Stomach (tissue), 9 donors: ENCODE data around the gene DDB1. TPM values are rescaled to one million over a fixed set of nuclear protein-coding genes. Genes with fewer than 3 reads are reported as not detected.
"Not testable (repeated sequence)": the region's sequence is repeated elsewhere in the genome, so short reads cannot be mapped to it uniquely, and the experiment has no call there.

ENCODE experiments used
- DNase-seq, 2 donors: peaks; one replicate each; pipeline versions ENCODE4 v3.0.0 to v3.0.0-alpha.2; 2013 to 2019
- H3K27ac ChIP-seq, 5 donors: fragments of 200-600 bp in 4 of 5; sonication (generic) in 4 of 5; one replicate each; pipeline ENCODE4 v1.5.1; 2013 to 2019; ENCODE audit warnings: mild to moderate bottlenecking in 1 of 5, moderate library complexity in 1 of 5
- H3K27me3 ChIP-seq, 3 donors: fragments of 200-600 bp; sonication (generic); one replicate each; pipeline ENCODE4 v1.5.1; 2017 to 2019; ENCODE audit warnings: mixed run types in 1 of 3
- H3K36me3 ChIP-seq, 4 donors: fragments of 200-600 bp; sonication (generic); 1 replicate in 3 of 4; 2 replicates in 1 of 4; pipeline ENCODE4 v1.5.1; 2016 to 2019
- H3K4me1 ChIP-seq, 4 donors: fragments of 200-600 bp; sonication (generic); one replicate each; pipeline ENCODE4 v1.5.1; 2016 to 2019
- H3K4me3 ChIP-seq, 4 donors: fragments of 200-600 bp; sonication (generic) in 3 of 4; one replicate each; pipeline ENCODE4 v1.5.1; 2016 to 2019; ENCODE audit warnings: mild to moderate bottlenecking in 1 of 4
- H3K9me3 ChIP-seq, 4 donors: fragments of 200-600 bp; sonication (generic); one replicate each; pipeline ENCODE4 v1.5.1; 2016 to 2019
- EP300 ChIP-seq: sonication (generic); formaldehyde crosslinking; IDR thresholded peaks from one replicate; pipeline ENCODE4 v1.6.1; 2017; ENCODE audit warnings: antibody characterized with exemption
- POLR2A ChIP-seq, 4 donors: fragments of 450-650 bp; IDR thresholded peaks; one replicate each; pipeline ENCODE4 v1.6.1; 2016; ENCODE audit warnings: antibody characterized with exemption in 4 of 4, control low read depth in 2 of 4, mild to moderate bottlenecking in 1 of 4, moderate library complexity in 1 of 4
- POLR2AphosphoS5 ChIP-seq, 3 donors: sonication (generic); formaldehyde crosslinking; IDR thresholded peaks; one replicate each; pipeline ENCODE4 v1.6.1; 2016; ENCODE audit warnings: antibody characterized with exemption in 3 of 3
- WGBS, 5 donors: extraction: QIAGEN DNeasy Blood & Tissue Kit in 3 of 5; methylation state at CpG; one replicate each; pipeline versions ENCODE4 v1.1.5 to v1.1.7; 2013 to 2018; 5-methylcytosine and 5-hydroxymethylcytosine counted together
- intact Hi-C: fragments of 100-400 bp; cut with DNase I; formaldehyde crosslinking; loops from one replicate; pipeline ENCODE4 v1.15.1; 2023; ENCODE audit warnings: low total_unique reads
- polyA plus RNA-seq, 3 donors: library from polyadenylated mRNA; stranded (reverse); fragments of 200-250 nt; gene quantifications; one replicate each; pipeline ENCODE4 v1.2.3, GENCODE V29; 2013
- total RNA-seq, 5 donors: library from RNA; depleted of rRNA; stranded (reverse); fragments of >200 nt; gene quantifications; one replicate each; pipeline versions ENCODE4 v1.1.0 to v1.2.3, GENCODE V29; 2014 to 2016
- TF ChIP-seq, protein P1 (sequence below), 7 experiments: fragments of 450-650 bp in 4 of 7; fragments of 200-600 bp in 3 of 7; sonication (generic) in 3 of 7; IDR thresholded peaks; one replicate each; pipeline ENCODE4 v1.5.1; 2016 to 2019; ENCODE audit warnings: antibody characterized with exemption in 7 of 7, control low read depth in 2 of 7, mild to moderate bottlenecking in 1 of 7
- donor health status: healthy with polysubstance abuse.
- donor health status: Bipolar disorder and iron deficiency.
- donor health status: healthy.

DDB1 gene
- total and polyA plus RNA-seq, 8 donors = 44.2 to 489 (median 114) TPM

DNA sequence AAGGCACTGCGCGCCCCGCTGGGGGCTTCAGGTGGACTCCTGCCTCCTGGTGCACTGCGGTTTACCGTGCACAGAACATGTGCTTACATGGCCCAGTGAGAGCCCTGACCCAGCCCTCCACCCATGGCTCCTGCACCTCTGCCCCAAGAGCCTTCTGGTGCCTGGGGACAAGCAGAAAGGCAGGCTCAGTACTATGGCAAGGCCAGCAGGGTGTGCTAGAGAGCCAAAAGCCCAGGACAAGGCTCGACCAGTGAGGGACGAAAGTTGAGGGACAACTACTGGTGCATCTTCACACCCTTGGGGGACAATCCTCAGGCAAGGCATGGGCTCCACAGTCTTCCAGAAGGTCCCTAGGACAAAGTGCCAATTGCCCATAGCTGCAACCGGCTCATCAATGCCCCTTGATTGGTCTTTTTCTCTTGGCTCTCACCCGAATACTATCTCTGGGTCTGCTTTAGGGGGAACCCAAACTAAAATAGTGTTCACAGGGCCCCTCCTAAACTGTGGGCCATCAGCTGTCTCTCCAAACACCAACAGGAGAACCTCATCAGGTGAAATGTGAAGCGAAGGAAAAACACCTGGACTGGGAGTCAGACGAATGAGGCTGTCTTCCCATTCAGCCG is 78.4 kb downstream of the DDB1 start:
- Histone ChIP-seq H3K4me3 (no peak overlapping the region), H3K4me1 (no peaks in the 10 kb centered on the region), H3K27me3 (no peaks in the 10 kb centered on the region), H3K27ac (no peak overlapping the region), H3K9me3 (no peaks in the 10 kb centered on the region), H3K36me3 (no peaks in the 10 kb centered on the region)
- intact Hi-C loops = no loop called here
- no peak for TF ChIP-seq POLR2A (IDR thresholded peaks at IDR 0.05)
- no peak for TF ChIP-seq EP300
- TF ChIP-seq, protein P1, sequence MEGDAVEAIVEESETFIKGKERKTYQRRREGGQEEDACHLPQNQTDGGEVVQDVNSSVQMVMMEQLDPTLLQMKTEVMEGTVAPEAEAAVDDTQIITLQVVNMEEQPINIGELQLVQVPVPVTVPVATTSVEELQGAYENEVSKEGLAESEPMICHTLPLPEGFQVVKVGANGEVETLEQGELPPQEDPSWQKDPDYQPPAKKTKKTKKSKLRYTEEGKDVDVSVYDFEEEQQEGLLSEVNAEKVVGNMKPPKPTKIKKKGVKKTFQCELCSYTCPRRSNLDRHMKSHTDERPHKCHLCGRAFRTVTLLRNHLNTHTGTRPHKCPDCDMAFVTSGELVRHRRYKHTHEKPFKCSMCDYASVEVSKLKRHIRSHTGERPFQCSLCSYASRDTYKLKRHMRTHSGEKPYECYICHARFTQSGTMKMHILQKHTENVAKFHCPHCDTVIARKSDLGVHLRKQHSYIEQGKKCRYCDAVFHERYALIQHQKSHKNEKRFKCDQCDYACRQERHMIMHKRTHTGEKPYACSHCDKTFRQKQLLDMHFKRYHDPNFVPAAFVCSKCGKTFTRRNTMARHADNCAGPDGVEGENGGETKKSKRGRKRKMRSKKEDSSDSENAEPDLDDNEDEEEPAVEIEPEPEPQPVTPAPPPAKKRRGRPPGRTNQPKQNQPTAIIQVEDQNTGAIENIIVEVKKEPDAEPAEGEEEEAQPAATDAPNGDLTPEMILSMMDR (IDR thresholded peaks at IDR 0.05) = peak in 5 of 7 experiments; percentile 75 to 82 (median 78)
- peak in 1 of 3 donors; percentile 49 for TF ChIP-seq POLR2AphosphoS5 (IDR thresholded peaks at IDR 0.05)
- 48 to 54% (median 50%) methylated on average over 12 of the region's 12 CpGs for whole genome bisulfite sequencing, 5 donors
- DNase-seq = peak; percentile 68 to 82

DNA sequence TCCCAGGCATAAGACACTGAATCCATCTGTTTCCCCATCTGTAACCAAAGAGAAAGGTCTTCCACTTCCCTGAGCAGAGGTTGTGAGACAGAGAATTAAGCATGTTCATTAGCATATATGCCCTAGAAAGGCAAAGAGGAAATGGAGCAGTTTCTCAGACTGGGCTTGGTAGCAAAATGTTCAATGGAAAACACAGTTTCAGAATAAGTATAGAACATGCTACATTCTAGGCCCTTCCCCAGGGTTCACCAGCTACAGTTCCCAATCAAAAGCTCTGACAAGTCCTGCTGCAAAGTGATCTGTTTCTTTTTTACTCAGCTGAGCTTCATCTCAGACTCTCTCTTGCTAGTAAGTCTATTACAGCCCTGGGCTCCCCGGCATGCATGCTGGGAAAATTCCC is 80.6 kb downstream of the DDB1 start:
- H3K4me3 ChIP-seq, DNase-seq, H3K9me3 ChIP-seq, intact Hi-C loops, H3K4me1 ChIP-seq, H3K27me3 ChIP-seq, H3K27ac ChIP-seq, H3K36me3 ChIP-seq: not testable (repeated sequence)
- 44 to 71% (median 58%) methylated on average over 1 of the region's 1 CpG for WGBS, 5 donors

DNA sequence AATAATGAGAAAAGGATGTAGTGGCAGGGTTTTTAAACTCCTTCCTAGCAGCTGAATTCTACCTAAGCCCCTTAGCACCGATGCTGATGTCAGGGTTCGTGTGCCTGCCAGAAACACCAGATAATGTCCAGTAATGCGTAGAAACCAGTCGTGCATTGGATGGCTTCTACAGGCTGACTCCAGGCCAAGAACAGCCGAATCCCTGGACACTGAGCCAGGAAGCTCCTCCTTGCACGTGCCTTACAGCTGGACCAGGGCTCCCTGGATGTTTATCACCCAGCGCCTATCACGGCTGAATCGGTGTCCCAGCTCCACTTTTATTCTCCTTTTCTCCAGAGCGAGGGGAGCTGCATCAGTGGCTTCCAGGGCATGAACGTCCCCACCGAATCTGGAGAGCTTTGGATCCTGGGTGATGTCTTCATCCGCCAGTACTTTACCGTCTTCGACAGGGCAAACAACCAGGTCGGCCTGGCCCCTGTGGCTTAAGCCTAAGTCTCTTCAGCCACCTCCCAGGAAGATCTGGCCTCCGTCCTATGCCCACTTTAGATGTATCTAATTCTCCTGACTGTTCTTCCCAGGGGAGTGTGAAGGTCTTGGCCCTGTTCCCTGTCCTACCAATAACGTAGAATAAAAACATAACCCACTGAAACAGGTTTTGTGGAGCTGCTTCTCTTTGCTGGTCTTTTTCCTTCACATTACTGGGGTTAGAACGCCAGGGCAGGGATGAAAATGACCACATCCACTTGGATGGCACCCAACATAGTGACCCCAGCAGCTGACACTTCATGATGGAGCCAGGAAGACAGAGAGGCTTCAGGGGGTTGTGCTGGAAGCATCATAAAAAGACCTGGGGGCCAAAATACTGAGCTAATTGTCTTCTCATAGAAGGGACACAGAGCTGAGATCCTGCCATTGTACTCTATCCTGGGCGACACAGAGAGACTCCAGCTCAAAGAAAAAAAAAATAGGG is 81.8 kb downstream of the DDB1 start:
- peak in 1 of 2 donors; percentile 61 for DNase-seq
- intact Hi-C loops, H3K9me3 ChIP-seq, H3K4me1 ChIP-seq, H3K27me3 ChIP-seq, H3K4me3 ChIP-seq, H3K36me3 ChIP-seq, H3K27ac ChIP-seq: not testable (repeated sequence)
- 51 to 62% (median 60%) methylated on average over 20 of the region's 20 CpGs for WGBS, 5 donors

Other genes with a start within 250 kb of the DDB1 start
- gene CD5, start 230.6 kb downstream of the DDB1 start, total RNA-seq = 10 to 100 TPM in 1 of 5 donors, 1 to 10 TPM in 1, not detected in 3; 1.7 to 14.2 TPM
- gene CD5, start 230.6 kb downstream of the DDB1 start, polyA plus RNA-seq = 1 to 10 TPM in 1 of 3 donors, under 1 TPM in 2; 0.53 to 1.1 (median 0.75) TPM
- 10 to 100 TPM in 4 of 5 donors, 1 to 10 TPM in 1; 6.4 to 53.6 (median 37.1) TPM for gene VPS37C, start 171.7 kb downstream of the DDB1 start, total RNA-seq
- gene VPS37C, start 171.7 kb downstream of the DDB1 start, polyA plus RNA-seq = 10 to 100 TPM; 13.8 to 28.4 (median 26.9) TPM
- over 10,000 TPM in 2 of 5 donors, 1,000 to 10,000 TPM in 1, 100 to 1,000 TPM in 2; 367 to 55,790 (median 1,114) TPM for gene PGA3, start 129.6 kb downstream of the DDB1 start, total RNA-seq
- over 10,000 TPM; 23,067 to 73,485 (median 39,030) TPM for gene PGA3, start 129.6 kb downstream of the DDB1 start, polyA plus RNA-seq
- gene PGA4, start 110.8 kb downstream of the DDB1 start, total RNA-seq = over 10,000 TPM in 2 of 5 donors, 1,000 to 10,000 TPM in 1, 100 to 1,000 TPM in 2; 386 to 107,207 (median 2,421) TPM
- over 10,000 TPM; 17,534 to 25,788 (median 19,705) TPM for gene PGA4, start 110.8 kb downstream of the DDB1 start, polyA plus RNA-seq
- gene PGA5, start 91.9 kb downstream of the DDB1 start, total RNA-seq = 1,000 to 10,000 TPM in 2 of 5 donors, 100 to 1,000 TPM in 1, 10 to 100 TPM in 1, 1 to 10 TPM in 1; 5.9 to 5,713 (median 190) TPM
- gene PGA5, start 91.9 kb downstream of the DDB1 start, polyA plus RNA-seq = 1,000 to 10,000 TPM; 1,014 to 6,178 (median 3,688) TPM
- 1 to 10 TPM in 2 of 5 donors, under 1 TPM in 1, not detected in 2; 0.45 to 4.6 (median 1.6) TPM for gene VWCE, start 37.8 kb downstream of the DDB1 start, total RNA-seq
- 1 to 10 TPM in 1 of 3 donors, under 1 TPM in 2; 0.76 to 1.2 (median 0.93) TPM for gene VWCE, start 37.8 kb downstream of the DDB1 start, polyA plus RNA-seq
- 100 to 1,000 TPM in 1 of 5 donors, 10 to 100 TPM in 4; 20.6 to 136 (median 63.9) TPM for gene TKFC, start 123 bp upstream of the DDB1 start, total RNA-seq
- gene TKFC, start 123 bp upstream of the DDB1 start, polyA plus RNA-seq = 10 to 100 TPM; 28.0 to 42.9 (median 41.3) TPM
- gene CYB561A3, start 28.8 kb upstream of the DDB1 start, total RNA-seq = 100 to 1,000 TPM in 1 of 5 donors, 10 to 100 TPM in 4; 13.4 to 106 (median 22.2) TPM
- gene CYB561A3, start 28.8 kb upstream of the DDB1 start, polyA plus RNA-seq = 10 to 100 TPM; 14.5 to 21.4 (median 20.3) TPM
- gene TMEM138, start 29.3 kb upstream of the DDB1 start, total RNA-seq = 100 to 1,000 TPM in 1 of 5 donors, 10 to 100 TPM in 4; 12.2 to 190 (median 24.4) TPM
- gene TMEM138, start 29.3 kb upstream of the DDB1 start, polyA plus RNA-seq = 10 to 100 TPM; 18.5 to 43.0 (median 22.3) TPM
- 10 to 100 TPM; 12.3 to 35.6 (median 14.0) TPM for gene TMEM216, start 59.5 kb upstream of the DDB1 start, total RNA-seq
- gene TMEM216, start 59.5 kb upstream of the DDB1 start, polyA plus RNA-seq = 10 to 100 TPM; 14.7 to 17.1 (median 15.7) TPM
- gene CPSF7, start 96.9 kb upstream of the DDB1 start, total RNA-seq = 100 to 1,000 TPM in 1 of 5 donors, 10 to 100 TPM in 4; 22.3 to 249 (median 46.1) TPM
- 10 to 100 TPM; 21.7 to 33.0 (median 22.3) TPM for gene CPSF7, start 96.9 kb upstream of the DDB1 start, polyA plus RNA-seq
- gene SDHAF2, start 97.0 kb upstream of the DDB1 start, total RNA-seq = 100 to 1,000 TPM in 1 of 5 donors, 10 to 100 TPM in 4; 11.6 to 125 (median 40.6) TPM
- 10 to 100 TPM; 36.6 to 53.9 (median 43.7) TPM for gene SDHAF2, start 97.0 kb upstream of the DDB1 start, polyA plus RNA-seq
- 1 to 10 TPM in 1 of 5 donors, under 1 TPM in 2, not detected in 2; 0.43 to 1.3 (median 0.92) TPM for gene LRRC10B, start 175.6 kb upstream of the DDB1 start, total RNA-seq
- under 1 TPM; 0.44 to 0.76 (median 0.73) TPM for gene LRRC10B, start 175.6 kb upstream of the DDB1 start, polyA plus RNA-seq
- 1 to 10 TPM in 3 of 5 donors, under 1 TPM in 1, not detected in 1; 0.92 to 8.4 (median 2.9) TPM for gene SYT7, start 248.0 kb upstream of the DDB1 start, total RNA-seq
- 1 to 10 TPM; 1.2 to 1.5 (median 1.4) TPM for gene SYT7, start 248.0 kb upstream of the DDB1 start, polyA plus RNA-seq